Neural progenitor cell (in vitro differentiated cells): Measurements from ENCODE around the gene SUMO2.

Experiments used
- CTCF ChIP-seq: fragments of 200-600 bp; sonication (generic); IDR thresholded peaks from 2 replicates; pipeline ENCODE4 v1.5.1; 2017; ENCODE audit warnings: antibody characterized with exemption, mild to moderate bottlenecking
- EZH2phosphoT487 ChIP-seq: fragments of 200-600 bp; sonication (generic); IDR thresholded peaks from 2 replicates; pipeline ENCODE4 v1.6.1; 2017; ENCODE audit warnings: antibody characterized with exemption

GRCh38 chr17:75133001-75133400 is 49.8 kb downstream of the SUMO2 start:
- TF ChIP-seq EZH2phosphoT487 (no peak), CTCF (no peak)
